ENCODE measurements around the gene ALKAL2.

The ALKAL2 gene

GRCh38 chr2:246489-247144, 41.3 kb downstream of the ALKAL2 start:
- peak; percentile 52 for TF ChIP-seq CTCF (IDR thresholded peaks at IDR 0.05)

GRCh38 chr2:244547-244946, 43.3 kb downstream of the ALKAL2 start:
- no peak for TF ChIP-seq CTCF (IDR thresholded peaks at IDR 0.05)

GRCh38 chr2:238869-239268, 49.0 kb downstream of the ALKAL2 start:
- TF ChIP-seq CTCF (IDR thresholded peaks at IDR 0.05) = no peak

GRCh38 chr2:238431-238830, 49.5 kb downstream of the ALKAL2 start:
- TF ChIP-seq CTCF (IDR thresholded peaks at IDR 0.05) = no peak

GRCh38 chr2:237878-238277, 50.0 kb downstream of the ALKAL2 start:
- TF ChIP-seq CTCF (IDR thresholded peaks at IDR 0.05) = no peak

- no peak for TF ChIP-seq CTCF (IDR thresholded peaks at IDR 0.05)
These were observed 50.8 kb downstream of the ALKAL2 start for GRCh38 chr2:236993-237539.

- TF ChIP-seq CTCF (IDR thresholded peaks at IDR 0.05) = no peak
These were observed 53.5 kb downstream of the ALKAL2 start for GRCh38 chr2:234421-234820.

GRCh38 chr2:233030-233429, 54.9 kb downstream of the ALKAL2 start:
- TF ChIP-seq CTCF (IDR thresholded peaks at IDR 0.05) = no peak

Data from LNCAP (cell line).